HL-60 (cell line): Measurements from ENCODE around the gene LMBR1.

ENCODE experiments used
- DNase-seq, 2 experiments: peaks; one replicate each; pipeline ENCODE4 v3.0.0-alpha.2; 2010 to 2020; ENCODE audit warnings: low read depth in 1 of 2, low spot score in 1 of 2
- H3K27ac ChIP-seq: fragments of 250-450 bp; sonication (Bioruptor Pico); replicated peaks from 2 replicates; pipeline ENCODE4 v1.5.1; 2020; ENCODE audit warnings: mild to moderate bottlenecking, moderate library complexity
- H3K27me3 ChIP-seq: fragments of 250-450 bp; sonication (Bioruptor Pico); 2 replicates; pipeline ENCODE4 v1.5.1; 2021; ENCODE audit warnings: mild to moderate bottlenecking, moderate library complexity; ENCODE audit not compliant: insufficient read depth, poor library complexity, severe bottlenecking
- H3K4me3 ChIP-seq: replicated peaks from 2 replicates; pipeline ENCODE4 v1.5.1; 2011; ENCODE audit warnings: mild to moderate bottlenecking, control low read depth, low read length; ENCODE audit not compliant: insufficient read depth
- CTCF ChIP-seq: IDR thresholded peaks from one replicate; pipeline ENCODE4 v1.5.1; 2011; ENCODE audit warnings: low read length, control low read depth, inconsistent platforms; ENCODE audit not compliant: insufficient read depth
- GABPA ChIP-seq: IDR thresholded peaks from 2 replicates; pipeline ENCODE4 v1.6.1; 2012; ENCODE audit warnings: low read depth
- POLR2AphosphoS5 ChIP-seq: IDR thresholded peaks from 2 replicates; pipeline ENCODE4 v1.6.1; 2012; ENCODE audit warnings: low read depth
- REST ChIP-seq: IDR thresholded peaks from 2 replicates; pipeline ENCODE4 v1.6.1; 2012; ENCODE audit warnings: low read depth; ENCODE audit not compliant: insufficient replicate concordance
- SPI1 ChIP-seq: IDR thresholded peaks from 2 replicates; pipeline ENCODE4 v1.6.1; 2012; ENCODE audit warnings: low read depth, mild to moderate bottlenecking, borderline replicate concordance

Gene LMBR1

GRCh38 chr7:156793334-156793733 lies 99.6 kb downstream of the LMBR1 start:
- Histone ChIP-seq H3K27me3 (no peaks in the 10 kb centered on the region), H3K4me3 (no peak overlapping the region), H3K27ac (no peak overlapping the region)
- no peak for DNase-seq
- TF ChIP-seq CTCF: no peak
- no peak for TF ChIP-seq POLR2AphosphoS5
- TF ChIP-seq REST: no peak
- no peak for TF ChIP-seq GABPA
- no peak for TF ChIP-seq SPI1

GRCh38 chr7:156792611-156793010 lies 100.4 kb downstream of the LMBR1 start:
- TF ChIP-seq POLR2AphosphoS5: no peak
- no peak for TF ChIP-seq SPI1
- TF ChIP-seq GABPA: no peak
- no peak for TF ChIP-seq REST
- no peak for TF ChIP-seq CTCF
- no peak overlapping the region for H3K27ac ChIP-seq

GRCh38 chr7:156791241-156791640 lies 101.7 kb downstream of the LMBR1 start:
- no peak for DNase-seq
- no peaks in the 10 kb centered on the region for H3K27me3 ChIP-seq
- H3K27ac ChIP-seq: no peak overlapping the region

More at GRCh38 chr7:156792611-156793010, 100.4 kb downstream of the LMBR1 start:
- Histone ChIP-seq H3K4me3 (no peak overlapping the region), H3K27me3 (no peaks in the 10 kb centered on the region)
- DNase-seq: no peak

More at GRCh38 chr7:156791241-156791640, 101.7 kb downstream of the LMBR1 start:
- no peak for TF ChIP-seq REST
- TF ChIP-seq GABPA: no peak
- TF ChIP-seq CTCF: no peak
- TF ChIP-seq POLR2AphosphoS5: no peak
- TF ChIP-seq SPI1: no peak
- H3K4me3 ChIP-seq: no peak overlapping the region
